ENCODE results near the gene RPL18.
"Not testable (repeated sequence)": the region's sequence is repeated elsewhere in the genome, so short reads cannot be mapped to it uniquely, and the experiment has no call there.

The RPL18 gene

GRCh38 chr19:48611872-48612271 lies 7.1 kb downstream of the RPL18 start:
- no peak for DNase-seq

GRCh38 chr19:48609571-48610108 lies 9.3 kb downstream of the RPL18 start:
- DNase-seq = no peak

DNA sequence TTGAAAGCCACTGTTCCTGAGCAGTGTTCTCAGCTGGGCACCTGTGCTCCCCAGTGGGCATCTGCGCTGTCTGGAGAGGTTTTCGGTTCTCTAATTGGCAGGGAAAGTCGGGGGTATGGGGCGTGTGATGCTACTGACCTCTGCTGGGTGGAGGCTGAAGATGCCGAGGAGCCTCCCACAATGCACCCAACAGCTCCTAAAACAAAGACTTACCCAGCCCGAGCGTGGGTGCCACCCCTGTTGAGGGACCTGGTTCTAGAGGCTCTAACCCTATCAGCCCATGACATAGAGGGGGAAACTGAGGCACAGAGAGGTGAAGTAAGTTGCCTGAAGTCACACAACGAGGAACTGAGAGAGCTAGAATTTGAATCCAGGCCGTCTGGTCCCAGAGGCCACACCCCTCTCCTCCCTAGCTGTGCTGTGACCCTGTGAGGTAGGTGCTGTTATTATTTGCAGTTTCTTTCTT lies 10.1 kb downstream of the RPL18 start:
- DNase-seq = no peak

DNA sequence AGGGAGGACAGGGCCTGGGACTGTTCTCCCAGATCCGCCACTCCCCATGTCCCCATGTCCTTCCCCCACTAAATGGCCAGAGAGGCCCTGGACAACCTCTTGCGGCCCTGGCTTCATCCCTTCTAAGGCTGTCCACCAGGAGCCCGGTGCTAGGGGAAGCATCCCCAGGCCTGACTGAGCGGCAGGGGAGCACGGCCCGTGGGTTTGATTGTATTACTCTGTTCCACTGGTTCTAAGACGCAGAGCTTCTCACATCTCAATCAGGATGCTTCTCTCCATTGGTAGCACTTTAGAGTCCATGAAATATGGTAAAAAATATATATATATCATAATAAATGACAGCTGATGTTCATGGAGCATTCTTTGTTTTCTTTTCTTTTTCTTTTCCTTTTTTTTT lies 11.6 kb downstream of the RPL18 start:
- no peak for DNase-seq

- no peak for DNase-seq
Measured at GRCh38 chr19:48606463-48607358, 12.3 kb downstream of the RPL18 start, which contains the start of gene SPACA4. TSS of gene SPACA4 (plus strand) at chr19:48606742. CDS start at chr19:48606979, 237 bp downstream.

- no peak for DNase-seq
Measured at GRCh38 chr19:48603850-48604249, 15.1 kb downstream of the RPL18 start.

DNA sequence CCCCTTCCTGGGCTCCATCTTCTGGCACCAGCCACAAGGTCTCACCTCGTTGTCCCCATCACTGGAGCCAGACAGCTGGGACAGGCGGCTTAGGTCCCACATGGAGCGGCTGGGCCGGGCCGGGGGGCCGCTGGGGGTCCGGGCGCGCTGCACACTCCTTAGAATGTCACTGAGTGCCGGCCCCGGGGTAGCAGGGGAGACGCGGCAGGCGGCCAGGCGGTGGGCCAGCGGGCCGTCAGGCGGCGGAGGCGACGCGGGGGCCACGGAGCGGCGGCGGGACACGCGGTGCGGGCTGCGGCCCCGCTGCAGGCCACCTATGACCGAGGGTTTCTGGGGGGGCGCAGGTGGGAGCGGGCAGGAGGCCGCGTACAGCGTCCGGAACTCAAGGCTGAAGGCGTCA lies 15.5 kb downstream of the RPL18 start:
- no peak for DNase-seq

DNA sequence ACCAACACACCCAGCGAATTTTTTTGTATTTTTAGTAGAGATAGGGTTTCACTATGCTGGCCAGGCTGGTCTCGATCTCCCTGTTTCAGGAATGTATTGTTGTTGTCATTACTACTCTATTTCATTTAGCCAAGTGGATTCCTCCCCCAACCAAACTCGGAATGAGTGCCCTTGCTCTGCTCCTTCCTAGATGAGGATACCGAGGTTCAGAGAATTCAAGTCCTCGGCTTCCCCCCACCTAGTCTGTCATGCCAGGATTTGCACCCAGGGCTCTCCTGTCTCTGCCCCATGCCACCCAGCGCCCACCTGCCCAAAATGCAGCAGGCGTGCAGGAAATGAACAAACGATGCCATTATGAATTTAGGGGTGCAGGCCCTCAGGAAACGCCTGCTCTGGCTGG lies 16.0 kb downstream of the RPL18 start:
- DNase-seq = no peak

- no peak for DNase-seq
Measured at GRCh38 chr19:48600679-48601417, 18.1 kb downstream of the RPL18 start.

GRCh38 chr19:48598996-48599700 lies 19.8 kb downstream of the RPL18 start:
- DNase-seq = no peak

DNA sequence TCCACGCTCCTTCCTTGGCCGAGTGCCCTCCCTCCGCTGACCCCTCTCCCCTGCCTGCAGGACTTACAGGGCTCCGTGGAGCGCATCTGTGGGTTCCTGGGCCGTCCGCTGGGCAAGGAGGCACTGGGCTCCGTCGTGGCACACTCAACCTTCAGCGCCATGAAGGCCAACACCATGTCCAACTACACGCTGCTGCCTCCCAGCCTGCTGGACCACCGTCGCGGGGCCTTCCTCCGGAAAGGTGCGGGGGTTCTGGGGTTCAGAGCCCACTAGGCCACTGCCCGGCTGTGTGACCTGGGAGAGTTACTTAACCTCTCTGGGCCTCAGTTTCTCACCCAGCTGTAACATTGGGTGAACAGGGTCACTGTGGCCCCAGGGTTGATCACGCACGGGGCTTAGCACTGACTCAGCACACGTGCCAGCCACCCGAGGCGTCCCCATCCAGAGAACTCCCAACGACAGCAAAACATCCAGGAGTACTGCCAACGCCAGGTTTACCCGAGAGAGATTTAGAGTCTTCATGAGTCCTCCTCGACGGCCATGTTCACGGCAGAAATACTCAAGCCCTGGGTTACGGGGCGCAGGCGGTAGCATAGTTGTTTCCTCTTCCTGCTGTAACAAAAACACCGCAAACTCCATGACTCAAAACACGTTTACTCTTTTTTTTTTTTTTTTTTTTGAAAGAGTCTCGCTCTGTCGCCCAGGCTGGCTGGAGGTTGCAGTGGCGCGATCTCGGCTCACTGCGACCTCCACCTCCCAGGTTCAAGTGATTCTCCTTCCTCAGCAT lies 22.1 kb downstream of the RPL18 start:
- DNase-seq = no peak

- no peak for DNase-seq
Measured at GRCh38 chr19:48596237-48596636, 22.7 kb downstream of the RPL18 start.

GRCh38 chr19:48595833-48596232 lies 23.1 kb downstream of the RPL18 start:
- DNase-seq = no peak

GRCh38 chr19:48595171-48595570 lies 23.8 kb downstream of the RPL18 start:
- DNase-seq = no peak

GRCh38 chr19:48591021-48591420 lies 28.0 kb downstream of the RPL18 start:
- DNase-seq = no peak

DNA sequence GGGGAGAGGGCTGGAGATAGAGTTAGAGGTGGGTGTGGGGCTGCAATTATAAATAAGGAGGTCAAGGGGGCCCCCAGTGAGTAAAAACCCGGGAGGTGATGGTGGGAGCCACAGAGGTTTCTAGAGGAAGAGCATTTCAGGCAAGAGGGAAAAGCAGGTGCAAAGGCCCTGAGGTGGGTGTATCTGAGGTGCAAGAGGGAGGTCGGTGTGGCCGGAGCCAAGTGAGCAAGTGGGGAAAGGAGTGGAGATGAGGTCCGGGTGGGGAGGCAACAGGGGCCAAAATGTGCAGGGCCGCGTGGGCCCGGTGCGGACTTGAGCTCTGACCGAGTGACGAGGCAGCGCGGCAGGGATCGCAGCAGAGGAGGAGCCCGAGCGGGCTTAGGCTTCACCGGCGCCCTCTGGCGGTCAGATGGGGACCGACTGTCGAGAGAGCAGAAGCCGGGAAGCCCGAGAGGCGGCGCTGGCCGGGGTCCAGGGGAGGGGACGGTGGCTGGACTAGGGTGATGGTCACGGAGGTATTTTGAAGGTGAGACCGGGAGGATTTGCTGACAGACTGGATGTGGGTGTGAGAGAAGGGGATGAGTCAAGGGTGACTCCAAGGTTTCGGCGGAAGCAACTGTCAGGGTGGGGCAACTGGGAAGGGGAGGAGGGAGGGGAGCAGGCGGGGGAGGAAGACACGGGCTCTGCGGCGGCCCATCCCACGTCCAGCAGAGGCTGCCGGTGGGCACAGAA lies 30.1 kb downstream of the RPL18 start:
- DNase-seq = peak; percentile 85

DNA sequence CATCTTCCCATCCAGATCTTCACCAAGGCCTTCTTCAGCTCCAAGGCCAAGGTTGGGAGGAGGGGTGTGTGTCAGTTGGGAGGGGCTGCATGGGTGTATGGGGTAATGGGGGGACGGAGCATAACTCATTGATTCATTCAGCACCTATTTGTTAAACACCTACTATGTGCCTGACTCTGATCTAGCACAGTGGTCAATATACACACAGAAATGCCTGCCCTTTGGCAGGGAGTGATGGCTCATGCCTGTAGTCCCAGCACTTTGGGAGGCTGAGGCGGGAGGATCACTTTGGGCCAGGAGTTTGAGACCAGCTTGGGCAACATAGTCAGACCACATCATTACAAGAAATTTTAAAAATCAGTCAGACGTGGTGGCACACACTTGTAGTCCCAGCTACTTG lies 31.6 kb downstream of the RPL18 start:
- no peak for DNase-seq

DNA sequence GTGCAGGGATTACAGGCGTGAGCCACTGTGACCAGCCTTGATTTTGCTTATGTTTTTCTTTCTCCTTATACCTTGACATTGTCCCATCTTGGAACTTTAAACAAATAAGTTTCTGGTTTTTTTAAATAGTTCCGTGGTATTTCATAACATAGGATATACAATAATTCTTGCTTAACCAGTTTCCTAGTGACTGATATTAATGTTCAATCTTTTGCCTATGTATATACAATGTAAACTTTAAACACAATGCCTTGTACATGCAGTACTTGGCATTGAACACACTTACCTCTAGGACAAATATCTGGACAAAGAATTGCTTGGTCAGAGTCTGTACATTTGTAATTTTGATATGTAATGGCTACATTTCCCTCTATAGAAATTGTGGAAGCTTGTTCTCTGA lies 36.8 kb downstream of the RPL18 start:
- no peak for DNase-seq

DNA sequence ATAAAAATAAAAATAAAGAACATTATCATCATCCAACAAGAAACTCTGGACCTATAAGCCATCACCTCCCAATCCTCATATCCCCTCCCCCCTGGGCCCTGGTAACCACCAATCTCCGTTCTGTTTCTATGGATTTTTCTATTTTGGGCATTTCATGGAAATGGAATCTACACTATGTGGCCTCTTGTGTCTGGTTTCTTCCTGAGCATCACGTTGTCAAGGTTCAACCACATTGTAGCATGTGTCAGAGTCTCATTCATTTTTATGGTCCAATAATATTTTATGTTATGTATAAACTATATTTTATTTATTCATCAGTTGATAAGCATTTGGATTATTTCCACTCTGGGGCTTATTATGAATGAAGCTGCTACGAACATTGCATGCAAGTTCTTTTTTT lies 40.1 kb downstream of the RPL18 start:
- no peak for DNase-seq

- not testable (repeated sequence) for DNase-seq
Measured at GRCh38 chr19:48577908-48578307, 41.1 kb downstream of the RPL18 start.

- no peak for DNase-seq
Measured at GRCh38 chr19:48575931-48576622, 42.9 kb downstream of the RPL18 start.

Measured in amniotic stem cell (primary cell).